Cardiac septum (tissue), 1 donor: Measurements from ENCODE around the gene MED15. TPM values are rescaled to one million over a fixed set of nuclear protein-coding genes. Genes with fewer than 3 reads are reported as not detected.
"Not testable (repeated sequence)": the region's sequence is repeated elsewhere in the genome, so short reads cannot be mapped to it uniquely, and the experiment has no call there.

Source experiments
- DNase-seq: peaks from one replicate; pipeline ENCODE4 v3.0.0-alpha.2; 2020; ENCODE audit warnings: low spot score
- intact Hi-C: fragments of 100-400 bp; cut with DNase I; formaldehyde crosslinking; loops from one replicate; pipeline ENCODE4 v1.14.0; 2022
- total RNA-seq: library from RNA; stranded (reverse); fragmentation: NEBNext Ultra II Directional; extraction: Animal tissue kit (Norgen Biotek cat#: 25700); gene quantifications from one replicate; pipeline ENCODE4 v1.2.1, GENCODE V29; 2021
- donor health status: DM: no; HTN: no; CAD: no.

The MED15 gene
- total RNA-seq, 1 donor from 2014 or later, result 43.9 TPM

- no peak for DNase-seq
- intact Hi-C loops, result no loop called here
These were observed 99.9 kb downstream of the MED15 start for GRCh38 chr22:20607157-20607907.

GRCh38 chr22:20610243-20610686 is 102.9 kb downstream of the MED15 start:
- intact Hi-C loops, result no loop called here

GRCh38 chr22:20610757-20611156 is 103.3 kb downstream of the MED15 start:
- intact Hi-C loops, result no loop called here

More at GRCh38 chr22:20610243-20610686, 102.9 kb downstream of the MED15 start:
- no peak for DNase-seq

GRCh38 chr22:20611418-20611817 is 104.0 kb downstream of the MED15 start:
- no peak for DNase-seq
- intact Hi-C loops, result no loop called here

More at GRCh38 chr22:20610757-20611156, 103.3 kb downstream of the MED15 start:
- no peak for DNase-seq

GRCh38 chr22:20613301-20613700 is 105.9 kb downstream of the MED15 start:
- no peak for DNase-seq
- intact Hi-C loops, result no loop called here

- DNase-seq, result no peak
- intact Hi-C loops, result no loop called here
These were observed 107.6 kb downstream of the MED15 start for GRCh38 chr22:20615021-20615420.

GRCh38 chr22:20615533-20616450 is 108.4 kb downstream of the MED15 start:
- no peak for DNase-seq
- intact Hi-C loops, result no loop called here

GRCh38 chr22:20616451-20617043 is 109.1 kb downstream of the MED15 start:
- intact Hi-C loops, result no loop called here
- DNase-seq, result no peak

GRCh38 chr22:20618488-20618887 is 111.1 kb downstream of the MED15 start:
- intact Hi-C loops, result no loop called here
- no peak for DNase-seq

GRCh38 chr22:20619045-20619892 is 111.9 kb downstream of the MED15 start:
- no peak for DNase-seq

GRCh38 chr22:20619893-20620194 is 112.4 kb downstream of the MED15 start:
- intact Hi-C loops, result not testable (repeated sequence)

More at GRCh38 chr22:20619045-20619892, 111.9 kb downstream of the MED15 start:
- intact Hi-C loops, result no loop called here

GRCh38 chr22:20621162-20621561 is 113.8 kb downstream of the MED15 start:
- intact Hi-C loops, result no loop called here
- DNase-seq, result no peak

More at GRCh38 chr22:20619893-20620194, 112.4 kb downstream of the MED15 start:
- DNase-seq, result not testable (repeated sequence)

- intact Hi-C loops, result no loop called here
- DNase-seq, result no peak
These were observed 115.4 kb downstream of the MED15 start for GRCh38 chr22:20622650-20623339.

- intact Hi-C loops, result no loop called here
- no peak for DNase-seq
These were observed 116.8 kb downstream of the MED15 start for GRCh38 chr22:20624161-20624616.

- intact Hi-C loops, result no loop called here
These were observed 117.9 kb downstream of the MED15 start for GRCh38 chr22:20625270-20625669.

GRCh38 chr22:20626811-20627210 is 119.4 kb downstream of the MED15 start:
- intact Hi-C loops, result no loop called here
- DNase-seq, result no peak

More at GRCh38 chr22:20625270-20625669, 117.9 kb downstream of the MED15 start:
- no peak for DNase-seq

GRCh38 chr22:20627432-20627831 is 120.0 kb downstream of the MED15 start:
- DNase-seq, result no peak
- intact Hi-C loops, result no loop called here

- intact Hi-C loops, result no loop called here
- DNase-seq, result no peak
These were observed 120.9 kb downstream of the MED15 start for GRCh38 chr22:20628081-20628939.
